Measurements from ENCODE around the gene R3HDM4.

DNA sequence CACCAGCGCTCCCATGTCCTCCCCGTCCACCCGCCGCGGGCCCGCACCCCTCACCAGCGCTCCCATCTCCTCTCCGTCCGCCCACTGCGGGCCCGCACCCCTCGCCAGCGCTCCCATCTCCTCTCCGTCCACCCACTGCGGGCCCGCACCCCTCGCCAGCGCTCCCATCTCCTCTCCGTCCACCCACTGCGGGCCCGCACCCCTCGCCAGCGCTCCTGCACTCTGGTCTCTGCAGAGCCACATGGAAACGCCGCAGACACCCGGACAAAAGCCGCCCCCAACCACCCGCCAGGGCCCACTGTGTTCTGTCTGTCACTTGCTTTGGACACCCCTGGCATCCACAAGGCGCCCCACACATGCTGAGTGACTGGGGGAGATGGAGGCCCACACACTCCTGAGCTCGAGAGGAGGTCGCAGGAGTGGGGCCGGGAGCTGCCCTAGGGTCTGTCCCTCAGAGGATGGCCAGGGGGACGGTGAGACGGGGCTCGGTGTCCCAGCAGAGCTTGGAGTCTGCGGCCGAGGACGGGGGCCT is 46.2 kb downstream of the R3HDM4 start:
- TF ChIP-seq, protein P1, sequence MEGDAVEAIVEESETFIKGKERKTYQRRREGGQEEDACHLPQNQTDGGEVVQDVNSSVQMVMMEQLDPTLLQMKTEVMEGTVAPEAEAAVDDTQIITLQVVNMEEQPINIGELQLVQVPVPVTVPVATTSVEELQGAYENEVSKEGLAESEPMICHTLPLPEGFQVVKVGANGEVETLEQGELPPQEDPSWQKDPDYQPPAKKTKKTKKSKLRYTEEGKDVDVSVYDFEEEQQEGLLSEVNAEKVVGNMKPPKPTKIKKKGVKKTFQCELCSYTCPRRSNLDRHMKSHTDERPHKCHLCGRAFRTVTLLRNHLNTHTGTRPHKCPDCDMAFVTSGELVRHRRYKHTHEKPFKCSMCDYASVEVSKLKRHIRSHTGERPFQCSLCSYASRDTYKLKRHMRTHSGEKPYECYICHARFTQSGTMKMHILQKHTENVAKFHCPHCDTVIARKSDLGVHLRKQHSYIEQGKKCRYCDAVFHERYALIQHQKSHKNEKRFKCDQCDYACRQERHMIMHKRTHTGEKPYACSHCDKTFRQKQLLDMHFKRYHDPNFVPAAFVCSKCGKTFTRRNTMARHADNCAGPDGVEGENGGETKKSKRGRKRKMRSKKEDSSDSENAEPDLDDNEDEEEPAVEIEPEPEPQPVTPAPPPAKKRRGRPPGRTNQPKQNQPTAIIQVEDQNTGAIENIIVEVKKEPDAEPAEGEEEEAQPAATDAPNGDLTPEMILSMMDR (IDR thresholded peaks at IDR 0.05), result no peak
- TF ChIP-seq POLR2A (IDR thresholded peaks at IDR 0.05), result no peak

All from heart left ventricle (tissue), 13 donors.